ENCODE results near the gene ATL1. TPM values are rescaled to one million over a fixed set of nuclear protein-coding genes. Genes with fewer than 3 reads are reported as not detected.

The ATL1 gene
- total RNA-seq, 1 donor, result 6.9 TPM

DNA sequence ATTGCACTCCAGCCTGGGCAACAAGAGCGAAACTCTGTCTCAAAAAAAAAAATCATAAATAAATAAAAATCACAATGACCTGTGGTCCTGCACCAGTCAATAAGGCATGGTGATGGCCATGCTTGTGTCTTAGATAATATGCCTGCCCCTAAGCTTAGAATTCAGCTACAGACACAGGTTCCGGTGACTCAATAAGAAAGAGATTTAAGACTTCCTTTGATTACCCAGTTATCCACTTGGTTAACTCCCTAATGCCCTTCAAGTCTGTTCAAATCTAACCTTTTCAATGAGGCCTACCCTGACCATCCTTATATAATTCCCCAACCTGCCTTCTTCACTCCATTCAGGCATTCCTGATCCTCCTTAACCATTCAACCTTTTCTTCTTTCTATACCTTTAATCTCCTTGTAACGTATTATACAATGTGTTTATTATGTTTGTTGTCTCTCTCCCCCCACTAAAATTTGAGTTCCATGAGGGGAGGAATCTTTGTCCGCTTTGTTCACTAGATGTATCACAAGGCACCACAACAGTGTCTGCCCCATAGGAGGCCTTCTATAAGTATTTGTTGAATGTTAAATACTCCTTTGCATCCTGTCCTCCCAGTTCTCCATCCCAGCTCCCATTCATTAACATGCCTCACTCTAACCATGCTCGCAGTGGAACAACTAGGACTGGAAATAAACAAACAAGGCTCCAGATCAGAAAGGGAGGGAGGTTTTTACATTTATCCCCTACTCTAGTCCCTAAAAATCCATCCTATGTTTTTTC, 36.5 kb upstream of the ATL1 start:
- no peak overlapping the region for H3K4me3 ChIP-seq (ENCODE audit: low read depth, low read length)
- DNase-seq (ENCODE audit: low read depth), result no peak

DNA sequence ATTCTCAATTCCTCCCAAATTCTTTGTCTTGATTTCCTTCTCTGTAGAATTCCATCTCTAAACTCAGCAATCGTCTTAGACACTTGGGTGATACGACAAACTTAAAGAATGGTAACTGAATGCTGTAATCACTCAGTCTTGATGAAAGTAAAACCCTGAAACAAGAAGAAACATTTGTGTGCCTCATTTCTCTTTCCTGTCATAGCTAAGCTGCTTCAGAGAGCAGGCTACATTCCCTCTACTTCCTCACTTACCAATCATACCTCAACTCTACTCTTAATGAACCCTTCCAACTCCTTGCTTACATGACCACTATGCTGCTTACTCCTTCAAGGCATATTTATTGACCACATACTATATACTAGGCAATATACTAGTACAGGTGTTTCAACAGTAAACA, 35.9 kb upstream of the ATL1 start:
- no peak overlapping the region for H3K4me3 ChIP-seq (ENCODE audit: low read depth, low read length)
- DNase-seq (ENCODE audit: low read depth), result no peak
- TF ChIP-seq CTCF (IDR thresholded peaks at IDR 0.05; ENCODE audit: insufficient read depth, low read depth, low read length), result no peak

More for the DNA sequence above, 36.5 kb upstream of the ATL1 start:
- no peak for TF ChIP-seq CTCF (IDR thresholded peaks at IDR 0.05; ENCODE audit: insufficient read depth, low read depth, low read length)

GRCh38 chr14:50524731-50525515, 35.0 kb upstream of the ATL1 start:
- TF ChIP-seq CTCF (IDR thresholded peaks at IDR 0.05; ENCODE audit: insufficient read depth, low read depth, low read length), result no peak
- no peak overlapping the region for H3K4me3 ChIP-seq (ENCODE audit: low read depth, low read length)

DNA sequence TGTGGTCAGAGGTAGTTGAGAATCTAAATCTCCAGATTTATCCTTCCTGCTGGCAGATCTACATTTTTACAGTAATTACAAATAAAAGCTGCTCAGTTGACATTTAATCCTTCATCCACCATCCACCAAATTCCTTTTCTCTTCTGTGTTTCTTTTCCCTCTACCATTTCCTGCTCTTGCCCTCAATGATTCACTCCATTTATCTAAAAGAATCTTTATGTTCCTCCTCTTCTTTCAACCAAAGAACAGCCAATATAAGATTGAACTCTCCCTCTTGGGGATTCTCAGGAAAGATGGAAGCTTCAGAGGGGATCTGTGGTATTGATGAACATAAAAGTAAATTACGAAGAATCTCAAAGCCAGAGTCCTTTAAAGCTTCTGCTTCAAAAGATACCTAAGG, 31.9 kb upstream of the ATL1 start:
- H3K4me3 ChIP-seq (ENCODE audit: low read depth, low read length), result no peak overlapping the region
- TF ChIP-seq CTCF (IDR thresholded peaks at IDR 0.05; ENCODE audit: insufficient read depth, low read depth, low read length), result no peak
- peak; percentile 34 for DNase-seq (ENCODE audit: low read depth)

More at GRCh38 chr14:50524731-50525515, 35.0 kb upstream of the ATL1 start:
- no peak for DNase-seq (ENCODE audit: low read depth)

- no peak for TF ChIP-seq CTCF (IDR thresholded peaks at IDR 0.05; ENCODE audit: insufficient read depth, low read depth, low read length)
- peak overlapping the region; percentile 84 for H3K4me3 ChIP-seq (ENCODE audit: low read depth, low read length)
- DNase-seq (ENCODE audit: low read depth), result peak; percentile 22
Observed at GRCh38 chr14:50529288-50530179, 30.4 kb upstream of the ATL1 start.

DNA sequence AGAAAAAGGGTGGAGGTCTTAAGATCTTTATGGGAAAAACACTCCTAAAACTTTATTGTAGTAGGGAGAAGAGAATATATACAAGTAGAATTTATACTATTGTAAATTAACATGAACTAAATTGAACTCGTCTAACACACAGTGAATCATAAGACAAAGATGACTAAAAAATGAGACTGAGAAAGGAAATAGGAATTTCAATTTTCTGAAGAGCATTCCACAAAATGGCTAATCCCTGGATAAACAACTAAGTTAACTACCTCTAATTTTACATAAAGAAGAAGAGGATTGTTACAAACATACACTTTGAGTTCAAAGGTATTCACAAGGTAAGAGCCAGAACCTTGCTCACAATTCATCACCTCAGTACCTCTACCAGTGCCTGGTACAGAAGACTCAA, 29.6 kb upstream of the ATL1 start:
- peak; percentile 28 for DNase-seq (ENCODE audit: low read depth)
- H3K4me3 ChIP-seq (ENCODE audit: low read depth, low read length), result peak overlapping the region; percentile 84
- no peak for TF ChIP-seq CTCF (IDR thresholded peaks at IDR 0.05; ENCODE audit: insufficient read depth, low read depth, low read length)
